NCI-H345 treated with DMSO at 0.1 percent for 48 hours (cell line): ENCODE results near the gene DNASE1L3.
"Not testable (repeated sequence)": the region's sequence is repeated elsewhere in the genome, so short reads cannot be mapped to it uniquely, and the experiment has no call there.

ENCODE experiments used
- DNase-seq: peaks from one replicate; lab custom pipeline; 2025; ENCODE audit not compliant: unreplicated experiment; lab: John Stamatoyannopoulos, UW

Gene DNASE1L3

DNA sequence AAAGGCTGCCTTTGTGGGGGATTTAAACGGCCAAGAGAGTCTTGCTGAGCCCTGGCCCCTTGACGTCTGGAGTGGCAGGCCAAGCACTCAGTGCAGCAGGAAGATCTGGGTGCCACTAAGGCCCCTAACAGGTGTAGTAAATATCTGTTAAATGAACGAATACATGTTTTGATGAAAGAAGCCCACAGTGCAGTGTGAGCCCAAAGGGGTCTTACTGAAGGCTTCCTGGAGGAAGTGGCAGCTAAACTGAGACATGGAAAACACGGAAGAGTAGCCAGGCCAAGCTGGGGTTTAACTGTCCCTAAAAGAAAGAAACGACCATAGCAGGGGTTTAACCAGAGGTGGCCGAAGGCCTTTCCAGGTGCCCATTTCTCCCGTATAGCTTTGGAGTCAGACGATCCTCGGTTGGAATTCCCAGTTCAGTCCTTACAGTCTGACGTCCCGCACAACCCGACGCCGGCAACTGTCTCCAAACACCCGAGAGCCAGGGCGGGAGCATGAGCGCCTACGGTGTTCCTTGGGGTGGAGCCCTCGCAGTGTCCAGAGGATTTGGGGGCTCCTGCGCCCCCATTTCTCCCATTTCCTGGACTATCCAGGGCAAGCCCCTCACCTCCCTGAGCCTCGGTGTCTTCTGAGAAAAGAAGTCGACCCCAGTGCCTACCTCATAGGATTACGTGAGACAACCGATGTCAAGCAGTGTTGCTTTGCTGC lies 25.9 kb upstream of the DNASE1L3 start:
- DNase-seq = no peak

DNA sequence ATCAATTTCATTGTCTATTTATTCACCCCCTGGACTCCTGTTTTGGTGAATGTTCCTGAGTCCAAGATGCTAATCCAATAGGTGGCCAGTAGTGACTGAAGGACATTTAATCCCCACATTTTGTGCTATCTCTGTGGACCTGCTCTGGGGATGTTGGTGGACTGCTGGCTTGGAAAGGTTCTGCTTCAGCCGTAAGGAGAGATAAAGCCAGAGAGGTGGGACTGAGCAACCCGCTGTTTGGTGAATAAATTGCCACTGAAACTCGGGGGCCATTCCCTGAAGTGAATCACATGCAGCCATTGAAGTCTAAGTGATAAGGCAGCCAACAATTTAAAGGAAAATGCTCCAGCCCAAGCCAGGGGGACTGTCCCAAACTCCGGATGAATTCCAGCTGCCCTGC lies 25.2 kb upstream of the DNASE1L3 start:
- DNase-seq = no peak

DNA sequence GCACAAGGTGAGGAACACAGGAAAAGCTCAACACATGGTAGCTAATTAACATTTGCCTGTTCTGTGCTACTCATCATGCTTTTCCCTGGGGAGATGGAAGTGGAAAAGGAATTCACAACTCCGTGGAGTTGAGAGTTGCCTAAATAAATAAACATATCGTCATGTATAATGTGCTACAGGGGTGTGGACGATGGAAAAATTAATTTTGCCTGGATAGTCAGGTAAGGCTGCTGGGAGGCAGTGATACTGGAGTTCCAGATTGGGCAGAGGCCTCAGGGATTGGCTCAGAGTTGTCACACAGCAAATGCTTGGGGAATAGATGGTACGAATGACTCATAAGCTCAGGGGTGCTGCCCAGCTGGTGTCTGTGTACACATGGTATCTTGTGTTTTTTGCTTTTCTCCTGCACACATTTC lies 23.8 kb upstream of the DNASE1L3 start:
- DNase-seq = no peak

DNA sequence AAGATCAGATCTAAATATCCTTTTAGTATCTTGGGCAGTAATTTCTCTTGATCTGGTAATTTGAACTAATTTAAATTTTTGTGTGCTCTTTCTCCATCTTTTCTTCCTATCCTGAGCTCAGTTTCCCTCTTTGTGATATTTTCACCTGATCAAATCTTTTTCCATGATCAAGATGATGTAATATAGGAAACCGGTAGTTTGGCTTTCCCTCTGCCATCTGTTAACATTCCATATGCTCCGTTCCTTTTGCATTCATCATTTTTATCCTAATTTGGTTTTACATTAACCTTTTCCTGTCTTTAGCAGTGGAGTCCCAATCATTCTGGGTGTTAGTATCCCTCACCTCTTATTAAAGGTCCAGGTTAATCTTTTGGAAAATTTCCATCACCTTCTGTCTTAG lies 20.9 kb upstream of the DNASE1L3 start:
- no peak for DNase-seq

DNA sequence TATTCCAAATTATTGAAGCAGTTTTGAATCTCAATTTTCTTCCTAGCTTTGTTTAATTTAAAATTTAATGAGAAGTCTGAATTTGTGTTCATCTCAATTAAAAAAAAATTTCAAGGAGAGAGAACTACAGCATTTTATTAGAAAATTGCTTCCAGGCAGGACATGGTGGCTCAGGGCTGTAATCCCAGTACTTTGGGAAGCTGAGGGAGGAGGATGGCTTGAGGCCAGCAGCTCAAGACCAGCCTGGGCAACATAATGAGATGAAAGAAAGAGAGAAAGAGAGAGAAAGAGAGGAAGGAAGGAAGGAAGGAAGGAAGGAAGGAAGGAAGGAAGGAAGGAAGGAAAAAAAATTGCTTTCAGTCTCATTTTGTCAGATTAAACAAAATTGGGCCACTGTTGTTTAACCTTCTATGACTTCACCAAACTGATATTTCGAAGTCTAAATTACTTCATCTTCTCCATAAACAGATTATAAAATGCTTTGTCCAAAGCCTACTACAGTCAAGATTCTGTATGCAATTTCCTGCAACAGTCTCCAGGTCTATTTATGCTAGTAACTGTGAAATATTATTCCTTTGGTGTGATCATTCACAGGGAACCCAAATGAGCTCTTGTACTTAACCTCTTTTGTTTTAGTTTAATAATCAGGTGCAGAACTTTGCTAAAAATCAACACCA lies 20.2 kb upstream of the DNASE1L3 start:
- no peak for DNase-seq

DNA sequence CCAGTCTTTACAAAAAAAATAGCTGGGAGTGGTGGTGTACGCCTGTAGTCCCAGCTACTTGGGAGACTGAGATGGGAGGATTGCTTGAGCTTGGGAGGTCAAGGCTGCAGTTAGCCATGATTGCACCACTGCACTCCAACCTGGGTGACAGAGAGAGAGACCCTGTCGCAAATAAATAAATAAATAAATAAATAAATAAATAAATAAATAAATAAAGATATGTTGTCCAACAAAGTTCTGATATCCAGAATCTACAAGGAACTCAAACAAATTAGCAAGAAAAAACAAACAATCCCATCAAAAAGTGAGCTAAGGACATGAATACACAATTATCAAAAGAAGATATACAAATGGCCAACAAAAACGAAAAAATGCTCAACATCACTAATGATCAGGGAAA lies 17.2 kb upstream of the DNASE1L3 start:
- not testable (repeated sequence) for DNase-seq

DNA sequence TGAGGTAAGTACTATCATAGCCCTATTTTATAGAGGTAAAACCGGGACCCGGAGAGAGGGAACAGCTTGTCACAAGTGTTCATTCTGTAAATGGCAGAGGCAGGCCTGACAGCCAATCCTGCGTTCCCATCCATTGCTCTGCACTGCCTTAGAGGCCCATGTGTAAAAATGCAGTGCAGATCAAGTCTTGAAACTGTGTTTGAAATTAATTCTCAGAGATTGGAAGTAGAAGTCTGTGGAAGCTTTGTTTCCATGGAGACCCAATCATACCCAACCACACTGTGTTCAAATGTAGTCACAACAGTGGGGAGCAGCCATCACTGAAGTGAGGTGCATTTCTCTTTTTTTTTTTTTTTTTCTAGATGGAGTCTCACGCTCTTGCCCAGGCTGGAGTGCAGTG lies 13.1 kb upstream of the DNASE1L3 start:
- DNase-seq = no peak

DNA sequence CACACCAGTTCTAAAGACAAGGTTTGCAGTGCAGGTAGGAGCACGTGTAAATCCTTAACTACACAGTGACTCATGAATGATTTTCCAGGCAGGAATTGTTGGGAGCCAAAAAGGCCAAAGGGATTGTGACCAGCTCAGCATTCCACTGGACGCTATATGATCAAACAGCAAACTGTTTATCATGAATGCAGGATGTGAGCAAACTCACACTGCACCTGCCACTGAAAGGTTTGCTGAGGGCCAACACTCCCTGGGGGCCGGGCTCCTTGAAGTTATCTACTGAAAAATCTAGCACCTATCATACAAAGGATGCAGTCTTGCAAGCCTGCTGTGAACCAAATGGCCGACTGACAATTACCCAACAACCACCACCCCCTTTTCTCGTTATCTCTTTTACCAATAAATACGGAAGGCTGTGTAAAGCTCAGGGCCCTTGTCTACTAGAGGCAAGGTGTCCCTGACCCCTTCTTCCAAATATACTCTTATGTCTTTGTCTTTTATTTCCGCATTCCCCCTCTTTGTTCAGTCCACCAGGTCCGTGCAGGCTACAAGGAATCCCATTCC lies 11.5 kb upstream of the DNASE1L3 start:
- DNase-seq = no peak

DNA sequence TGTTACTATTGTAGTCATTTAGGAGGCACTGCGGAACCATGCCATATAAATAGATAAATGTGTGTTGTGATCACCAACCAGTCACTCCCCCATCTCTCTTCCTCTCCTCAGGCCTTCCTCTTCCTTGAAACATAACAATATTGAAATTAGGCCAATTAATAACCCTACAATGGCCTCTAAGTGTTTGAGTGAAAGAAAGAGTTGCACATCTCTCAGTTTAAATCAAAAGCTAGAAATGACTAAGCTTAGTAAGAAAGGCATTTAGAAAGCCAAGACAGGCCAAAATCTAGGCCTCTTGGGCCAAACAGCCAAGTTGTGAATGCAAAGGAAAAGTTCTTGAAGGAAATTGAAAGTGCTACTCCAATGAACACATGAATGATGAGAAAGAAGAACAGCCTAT lies 8.1 kb upstream of the DNASE1L3 start:
- DNase-seq = no peak

DNA sequence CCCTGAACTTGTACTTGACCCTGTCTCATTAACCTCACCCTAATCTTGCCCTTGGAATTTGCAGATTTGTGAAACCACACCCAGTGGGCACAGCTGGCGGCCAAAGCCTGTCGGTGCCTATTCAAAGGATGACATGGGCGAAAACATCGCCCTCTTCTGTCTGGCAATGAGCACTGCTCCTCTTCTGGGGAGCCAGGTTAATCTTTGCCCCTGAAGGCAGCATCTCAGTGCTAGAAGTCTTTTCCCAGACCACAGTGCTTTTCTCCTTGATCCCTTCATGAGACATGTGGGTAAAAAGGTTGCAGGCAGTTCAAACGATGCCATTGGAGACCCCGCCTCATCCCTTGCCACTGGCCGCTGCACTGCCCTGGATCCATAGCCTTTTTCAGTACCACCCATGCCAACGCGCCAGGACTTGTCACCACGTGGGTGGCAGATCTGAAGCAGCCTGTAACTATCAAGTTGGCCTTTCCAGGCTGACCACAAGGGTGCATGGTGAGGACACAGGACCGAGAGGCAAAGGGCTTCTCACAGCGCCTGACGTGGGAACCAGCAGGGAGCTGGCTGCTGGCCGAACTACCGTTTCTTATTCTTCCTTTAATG lies 6.5 kb upstream of the DNASE1L3 start:
- DNase-seq = no peak

DNA sequence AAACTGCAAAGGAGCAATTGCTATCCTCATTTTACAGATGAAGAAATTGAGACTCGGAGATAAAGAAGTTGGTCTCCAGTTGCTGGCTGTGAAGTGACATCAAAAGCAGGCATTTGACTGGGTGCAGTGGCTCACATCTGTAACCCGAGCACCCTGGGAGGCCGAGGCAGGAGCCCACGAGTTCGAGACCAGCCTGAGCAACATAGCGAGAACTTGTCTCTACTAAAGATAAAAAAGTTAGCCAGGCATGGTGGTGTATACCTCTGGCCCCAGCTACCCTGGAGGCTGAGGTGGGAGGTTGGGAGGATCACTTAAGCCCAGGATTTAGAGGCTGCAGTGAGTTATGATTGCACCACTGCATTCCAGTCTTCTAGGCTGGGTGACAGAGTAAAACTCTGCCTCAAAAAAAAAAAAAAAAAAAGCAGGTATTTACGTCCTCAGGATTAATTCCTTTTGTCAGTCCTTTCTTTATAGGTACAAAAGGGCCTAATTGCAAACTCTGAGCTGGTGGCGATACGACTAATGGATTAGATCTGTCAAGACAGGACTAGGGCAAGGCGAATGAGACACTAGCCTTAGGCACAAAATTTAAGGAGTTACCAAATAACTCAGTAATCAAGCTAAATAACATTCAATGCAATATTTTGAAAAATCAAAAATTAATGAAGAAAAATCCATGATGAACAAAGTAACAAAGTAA lies 5.9 kb upstream of the DNASE1L3 start:
- DNase-seq = no peak

DNA sequence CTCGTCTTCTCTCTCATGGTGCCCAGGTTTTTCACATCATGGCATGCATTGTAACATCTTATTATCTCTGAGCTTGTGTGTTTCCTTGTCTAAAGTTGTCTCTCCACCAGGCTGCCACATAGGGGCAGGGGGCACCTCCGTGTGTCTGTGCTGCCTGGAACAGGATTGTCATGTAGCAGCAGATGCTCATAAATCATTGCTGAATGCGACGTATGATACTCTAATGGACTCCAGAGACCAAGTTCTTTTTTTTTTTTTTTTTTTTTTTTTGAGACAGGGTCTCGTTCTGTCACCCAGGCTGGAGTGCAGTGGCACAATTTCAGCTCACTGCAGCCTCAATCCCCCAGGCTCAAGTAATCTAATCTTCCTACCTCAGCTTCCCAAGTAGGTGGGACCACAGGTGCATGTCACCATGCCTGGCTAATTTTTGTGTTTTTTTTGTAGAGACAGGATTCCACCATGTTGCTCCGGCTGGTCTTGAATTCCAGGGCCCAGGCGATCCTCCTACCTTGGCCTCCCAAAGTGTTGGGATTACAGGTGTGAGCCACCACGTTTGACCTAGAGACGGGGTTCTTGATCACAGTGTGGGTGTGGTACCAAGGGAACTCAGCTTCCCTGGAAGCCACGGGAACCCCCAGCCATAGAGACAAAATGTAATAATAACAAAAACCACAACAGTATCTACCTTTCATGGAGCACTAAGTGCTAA lies 4.7 kb upstream of the DNASE1L3 start:
- no peak for DNase-seq

DNA sequence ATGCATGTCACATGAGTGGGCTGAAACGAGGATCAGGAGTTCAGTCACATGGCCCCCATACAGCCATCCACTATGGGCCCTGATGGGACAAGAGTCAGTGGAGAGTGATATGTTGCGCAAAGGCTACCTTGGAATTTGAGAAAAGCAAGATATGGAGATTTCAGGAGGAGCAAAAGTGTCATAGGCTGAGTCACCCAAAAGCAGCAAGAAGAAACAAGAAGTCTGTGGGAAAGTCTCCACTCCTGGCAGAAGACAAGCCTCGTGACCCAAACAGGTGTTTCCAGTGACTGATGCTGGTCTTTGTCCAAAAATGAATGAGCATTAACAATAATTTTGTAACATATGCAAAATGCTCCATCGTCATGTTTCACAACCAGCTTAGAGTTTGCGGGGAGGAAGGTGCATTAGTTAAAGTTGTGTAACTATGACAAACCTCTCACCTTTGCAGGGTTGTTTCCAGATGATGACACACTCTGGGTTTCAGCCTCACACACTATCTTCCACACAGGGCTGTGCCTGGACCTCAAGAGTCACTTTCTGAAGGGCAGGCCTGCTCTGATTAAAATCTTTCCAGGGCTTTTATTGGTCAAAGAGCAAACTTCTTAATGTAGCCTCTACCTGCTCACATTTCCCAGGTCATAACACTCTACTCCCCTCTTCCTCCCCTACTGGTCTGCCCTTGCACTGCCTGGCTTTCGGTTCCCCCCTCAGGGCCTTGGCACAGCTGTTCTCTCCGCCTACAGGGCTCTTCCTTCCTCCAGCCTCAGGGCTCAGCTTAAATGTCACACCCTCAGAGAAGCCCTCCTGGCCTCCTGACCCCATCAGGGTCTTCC lies 3.9 kb upstream of the DNASE1L3 start:
- no peak for DNase-seq

DNA sequence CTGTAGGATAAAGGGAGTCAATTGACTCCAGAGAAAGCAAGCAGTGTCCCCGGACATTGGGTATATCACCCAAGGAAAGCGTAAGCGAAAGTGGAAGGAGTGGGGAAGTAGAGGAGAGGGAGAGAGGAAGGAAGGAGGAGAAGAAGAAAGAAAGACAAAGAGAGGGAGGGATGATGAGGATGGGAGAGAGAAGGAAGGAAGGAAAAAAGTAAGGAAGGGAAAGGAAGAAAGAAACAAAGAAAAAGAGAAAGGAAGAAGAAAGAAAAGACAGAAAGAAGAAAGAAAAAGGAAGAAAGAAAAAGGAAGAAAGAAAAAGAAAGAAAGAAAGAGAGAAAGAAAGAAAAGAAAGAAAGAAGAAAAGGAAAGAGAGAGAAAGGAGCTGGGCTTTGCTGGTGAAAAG lies 839 bp downstream of the DNASE1L3 start:
- no peak for DNase-seq

DNA sequence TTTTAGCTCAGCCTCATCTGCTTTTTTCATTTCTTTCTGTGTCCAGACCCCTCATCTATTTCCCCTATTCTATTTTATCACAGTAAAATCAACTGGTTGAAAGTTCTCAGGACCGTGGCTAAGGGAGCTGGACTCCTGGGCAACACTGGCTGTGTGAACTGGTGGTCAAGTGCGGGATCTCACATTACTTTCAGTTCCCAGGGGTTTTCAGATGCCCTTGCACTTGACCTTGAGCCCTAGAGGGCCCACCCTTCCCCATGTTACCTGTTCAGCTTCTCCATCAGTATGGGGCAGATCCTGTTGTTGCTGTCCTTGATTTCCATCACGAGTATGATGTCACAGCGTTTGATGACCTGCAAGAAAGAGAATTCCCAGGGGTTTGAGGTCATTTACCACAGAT lies 2.8 kb downstream of the DNASE1L3 start:
- no peak for DNase-seq

DNA sequence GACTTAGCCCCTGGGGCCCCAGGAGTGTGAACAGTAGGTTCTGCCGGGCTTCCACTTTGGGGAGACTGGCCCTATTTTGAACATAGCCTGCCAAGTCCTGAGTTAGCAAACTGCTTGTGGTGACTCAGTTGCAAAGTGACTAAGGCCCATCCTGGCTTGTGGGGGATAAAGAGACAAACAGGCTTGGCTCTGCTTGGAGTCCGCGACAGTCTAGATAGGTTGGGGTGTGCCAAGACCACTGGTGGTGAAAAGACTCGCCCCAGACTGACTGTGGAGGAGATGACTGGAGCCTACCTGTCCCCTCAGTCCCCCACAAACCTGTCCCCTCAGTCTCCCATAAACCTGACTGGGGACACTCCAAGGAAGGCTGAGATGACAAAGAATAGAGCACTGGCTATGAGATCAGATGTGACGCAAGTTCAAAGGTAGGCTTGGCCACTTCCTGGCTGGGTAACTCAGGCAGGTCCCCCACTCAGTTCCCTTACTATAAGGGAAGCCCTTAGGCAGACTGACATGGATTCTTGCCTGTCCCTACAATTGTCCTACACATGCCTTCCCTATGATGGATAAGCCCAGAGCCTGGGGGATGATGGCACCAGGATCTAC lies 4.3 kb downstream of the DNASE1L3 start:
- DNase-seq = no peak

DNA sequence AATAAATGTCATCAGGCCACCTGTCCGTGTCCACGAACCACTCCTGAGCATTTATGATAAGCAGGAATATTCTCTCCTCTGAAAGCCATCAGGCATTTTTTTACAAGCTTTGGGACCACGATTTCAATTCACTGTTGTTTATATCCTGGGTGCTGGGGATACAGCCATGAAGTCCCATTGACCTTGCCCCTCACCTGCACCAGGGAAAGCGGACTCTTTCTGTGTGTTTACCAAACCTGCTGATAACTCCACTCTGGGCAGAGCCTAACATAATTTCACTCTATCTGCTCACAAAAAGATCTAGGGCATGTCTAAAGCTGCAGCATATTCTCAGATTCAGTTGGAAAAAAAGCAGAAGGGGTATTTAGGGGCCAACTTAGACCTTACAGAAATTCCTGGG lies 4.8 kb downstream of the DNASE1L3 start:
- DNase-seq = no peak

DNA sequence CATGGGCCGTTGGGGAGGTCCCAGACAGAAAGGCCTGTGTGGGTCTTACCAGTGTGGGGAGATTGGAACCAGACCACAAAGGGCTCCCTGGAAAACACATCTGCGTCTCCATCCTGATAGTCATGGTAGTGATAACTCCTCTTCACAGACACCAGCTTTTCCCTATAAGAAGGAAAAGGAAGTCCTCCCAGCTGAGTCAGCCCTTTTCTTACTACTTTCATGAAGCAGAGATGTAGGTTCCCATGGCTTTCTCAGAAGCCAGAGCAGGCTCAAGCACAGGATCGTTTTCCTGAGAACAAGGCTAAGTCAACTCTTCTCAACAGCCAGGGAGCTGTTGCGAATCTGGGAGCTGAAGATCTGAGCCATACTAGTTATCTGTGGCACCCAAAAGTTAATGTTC lies 6.1 kb downstream of the DNASE1L3 start:
- DNase-seq = no peak

DNA sequence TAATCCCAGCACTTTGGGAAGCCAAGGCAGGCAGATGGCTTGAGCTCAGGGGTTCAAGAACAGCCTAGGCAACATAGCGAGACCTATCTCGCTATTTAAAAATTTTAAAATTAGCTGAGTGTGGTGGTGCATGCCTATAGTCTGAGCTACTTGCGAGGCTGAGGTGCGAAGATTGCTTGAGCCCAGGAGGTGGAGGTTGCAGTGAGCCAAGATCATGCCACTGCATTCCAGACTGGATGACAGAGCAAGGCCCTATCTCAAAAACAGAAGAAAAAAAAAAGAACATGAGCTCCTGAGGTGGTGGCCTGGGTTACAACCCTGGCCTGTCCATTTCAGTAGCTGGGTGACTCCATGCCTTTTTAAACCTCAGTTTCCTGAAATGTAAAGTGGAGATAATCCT lies 7.2 kb downstream of the DNASE1L3 start:
- DNase-seq = no peak

DNA sequence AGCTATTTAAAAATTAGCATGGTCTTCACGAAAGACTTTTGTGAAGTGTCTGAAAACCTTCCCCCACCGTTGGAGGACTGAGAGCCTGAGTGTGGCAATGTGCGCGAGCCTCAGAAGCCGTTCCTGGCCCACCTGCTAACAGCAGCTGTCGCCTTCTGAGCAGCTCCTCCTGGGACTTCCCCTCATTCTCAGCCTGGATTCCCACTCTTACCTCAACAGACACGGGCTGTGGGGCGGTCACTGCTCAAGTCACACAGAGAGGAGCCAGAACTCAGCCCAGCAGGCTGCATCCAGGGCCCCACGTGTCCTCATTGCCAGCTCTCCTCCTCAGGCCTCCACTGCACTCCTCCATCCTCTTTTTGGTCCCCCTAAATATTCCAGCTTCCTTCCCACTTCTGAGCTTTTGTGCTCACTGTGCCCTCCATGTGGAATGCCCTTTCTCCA lies 7.8 kb downstream of the DNASE1L3 start:
- no peak for DNase-seq
